Activated CD8-positive, alpha-beta memory T cell treated with anti-CD3 and anti-CD28 coated beads for 1 hour (primary cell): Measurements from ENCODE around the gene GSTA2.
"Not testable (repeated sequence)": the region's sequence is repeated elsewhere in the genome, so short reads cannot be mapped to it uniquely, and the experiment has no call there.

Source experiments
- DNase-seq, 2 donors: peaks; one replicate each; pipeline ENCODE4 v3.0.0-alpha.2; 2020; ENCODE audit warnings: low read depth in 1 of 2; ENCODE audit errors: extremely low read depth in 1 of 2

The GSTA2 gene

DNA sequence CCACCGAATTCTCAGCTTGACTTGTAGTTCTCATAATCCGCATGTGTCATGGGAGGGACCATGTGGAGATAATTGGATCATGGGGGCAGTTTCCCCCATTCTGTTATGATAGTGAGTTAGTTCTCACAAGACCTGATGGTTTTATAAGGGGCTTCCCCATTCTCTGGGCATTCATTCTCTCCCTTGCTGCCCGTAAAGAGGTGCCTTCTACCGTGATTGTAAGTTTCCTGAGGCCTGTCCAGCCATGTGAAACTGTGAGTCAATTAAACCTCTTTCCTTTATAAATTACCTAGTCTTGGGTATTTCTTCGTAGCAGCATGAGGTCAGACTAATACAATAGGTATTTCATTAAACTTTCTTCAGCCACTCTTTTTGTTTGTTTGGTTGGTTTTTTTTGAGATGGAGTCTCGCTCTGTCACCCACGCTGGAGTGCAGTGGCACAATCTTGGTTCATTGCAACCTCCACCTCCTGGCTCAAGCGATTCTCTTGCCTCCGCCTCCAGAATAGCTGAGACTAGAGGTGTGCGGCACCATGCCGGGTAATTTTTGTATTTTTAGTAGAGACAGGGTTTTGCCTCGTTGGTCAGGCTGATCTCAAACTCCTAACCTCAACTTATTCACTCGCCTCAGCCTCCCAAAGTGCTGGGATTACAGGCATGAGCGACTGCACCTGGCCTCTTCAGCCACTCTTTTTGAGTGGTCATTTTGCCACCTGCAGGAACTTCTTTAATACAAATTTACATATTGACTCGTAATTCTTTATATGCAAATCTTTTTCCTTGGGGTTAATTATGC, 36.3 kb downstream of the GSTA2 start:
- no peak for DNase-seq

DNA sequence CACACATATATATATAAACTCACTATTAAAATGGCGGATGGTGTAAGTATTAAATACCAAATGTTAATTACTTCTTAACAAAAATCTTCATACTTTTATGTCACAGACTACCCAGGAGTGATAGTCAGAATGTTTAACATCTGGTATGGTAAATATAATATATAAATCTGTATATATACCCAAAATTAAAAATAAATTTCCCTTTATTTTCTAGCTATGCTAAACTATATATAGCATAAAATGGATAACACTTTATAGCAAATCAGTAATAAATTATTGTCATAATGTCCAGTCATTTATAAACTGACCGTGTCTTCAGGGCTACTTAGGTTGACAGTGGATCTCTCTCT, 37.1 kb downstream of the GSTA2 start:
- no peak for DNase-seq

DNA sequence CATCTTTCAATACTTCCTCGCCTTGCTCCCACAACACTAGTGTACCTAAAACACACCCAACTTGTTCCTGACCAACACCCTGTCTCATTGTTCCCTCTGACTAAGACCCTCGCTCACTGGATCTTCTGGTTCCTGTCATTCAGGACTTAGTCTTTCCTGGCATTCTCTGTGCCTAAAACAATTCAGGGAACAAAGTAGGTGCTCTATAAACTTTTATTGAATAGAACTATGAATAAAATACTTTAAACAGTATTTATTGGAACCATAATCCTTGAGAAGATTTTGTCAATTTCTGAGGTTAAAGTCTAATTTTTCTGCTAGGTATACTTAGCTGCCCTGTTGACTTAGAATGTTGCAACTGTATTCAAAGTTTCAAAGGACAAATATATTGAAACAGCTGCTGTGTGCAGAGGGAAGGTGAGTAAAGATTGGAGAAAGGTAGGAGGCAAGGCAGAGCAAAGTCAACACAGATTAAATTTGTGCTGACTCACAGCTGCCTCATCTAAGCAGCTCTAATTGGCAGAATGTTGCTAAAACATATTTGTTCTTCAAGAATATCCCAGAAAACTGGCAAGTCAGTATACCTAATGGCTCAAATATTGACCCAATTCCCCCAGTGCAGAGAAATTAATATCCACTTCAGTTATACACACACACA, 37.6 kb downstream of the GSTA2 start:
- no peak for DNase-seq

DNA sequence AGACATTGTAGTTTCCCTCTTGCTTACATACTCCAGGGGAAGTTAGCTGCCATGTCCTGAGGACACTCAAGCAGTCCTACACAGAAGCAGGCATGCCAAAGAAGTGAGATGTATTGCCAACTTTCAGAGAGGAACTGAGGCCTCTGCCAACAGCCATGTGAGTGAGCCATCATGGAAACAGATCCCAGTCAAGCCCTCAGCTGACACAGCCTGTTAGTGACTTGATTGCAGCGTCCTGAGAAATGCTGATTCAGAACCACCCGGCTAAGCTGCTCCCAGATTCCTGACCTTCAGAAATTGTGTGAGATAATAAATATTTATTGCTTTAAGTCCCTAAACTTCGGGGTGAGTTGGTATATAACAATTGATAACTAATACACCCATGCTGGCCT, 38.1 kb downstream of the GSTA2 start:
- DNase-seq, result no peak

DNA sequence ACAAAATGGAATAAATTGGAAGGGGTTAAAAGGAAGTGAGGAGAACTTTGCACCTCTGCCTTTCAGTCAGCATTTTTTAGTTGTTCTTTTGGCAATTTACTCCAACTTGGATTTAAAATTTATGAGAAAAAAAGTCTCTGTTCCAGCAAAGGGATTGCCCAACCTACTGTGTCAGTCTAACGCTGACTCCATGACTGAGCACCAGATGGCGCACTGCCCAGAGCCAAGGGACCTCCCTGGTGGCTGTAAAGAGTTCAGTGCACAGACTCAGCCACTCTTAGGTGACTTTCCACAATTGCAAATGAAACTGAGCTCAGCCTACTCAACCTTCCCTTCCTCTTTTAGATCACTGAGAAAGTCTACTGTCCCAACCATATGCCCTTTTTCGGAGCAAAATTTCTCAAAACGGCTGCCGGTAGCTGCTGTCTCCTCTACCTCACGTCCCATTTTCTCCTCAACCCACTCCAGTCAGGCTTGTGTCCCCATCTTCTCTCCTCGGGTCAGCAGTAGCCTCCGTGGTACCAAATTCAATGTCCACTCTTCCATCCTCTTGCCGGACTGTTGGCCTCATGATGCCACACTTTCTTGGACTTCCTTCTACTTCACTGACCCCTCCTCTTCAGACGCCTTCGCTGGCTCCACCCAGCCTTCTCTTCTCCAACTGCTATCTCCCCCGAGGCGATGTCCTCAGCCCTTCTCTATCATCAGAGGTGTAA, 38.7 kb downstream of the GSTA2 start:
- DNase-seq, result peak; percentile 1 to 25

DNA sequence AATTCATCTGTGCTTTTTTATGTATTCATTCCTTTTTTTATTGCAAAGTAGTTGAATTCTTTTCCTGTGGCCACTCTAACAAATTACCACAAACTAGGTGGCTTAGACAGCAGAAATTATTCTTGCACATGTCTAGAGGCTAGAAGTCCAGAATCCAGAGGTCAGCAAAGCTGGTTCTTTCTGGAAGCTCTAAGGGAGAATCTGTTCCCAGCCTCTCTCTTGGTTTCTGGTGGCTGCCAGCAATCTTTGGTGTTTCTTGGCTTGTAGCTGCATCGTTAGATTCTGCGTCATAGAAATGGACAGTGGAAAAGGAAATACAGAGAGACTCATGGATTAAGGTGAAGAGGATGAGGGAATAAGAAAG, 39.3 kb downstream of the GSTA2 start:
- no peak for DNase-seq

DNA sequence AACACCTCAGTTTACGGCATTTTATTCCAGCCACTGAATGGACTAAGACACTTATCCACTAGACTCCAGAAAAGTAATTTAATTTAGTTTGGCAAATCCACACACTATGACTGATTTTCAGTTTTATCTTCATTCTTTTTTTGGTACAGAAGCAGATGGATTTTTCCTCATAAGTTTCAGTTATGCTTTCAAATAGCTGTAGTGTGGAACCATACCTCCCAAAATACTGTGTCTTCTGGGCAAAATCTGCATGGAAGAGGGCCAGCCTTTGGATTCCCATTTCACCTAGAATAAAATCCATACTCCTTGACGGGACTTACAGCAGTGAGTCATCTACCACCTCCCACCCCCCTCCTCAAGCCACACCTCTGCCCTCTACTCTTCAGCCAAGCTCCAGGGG, 43.0 kb downstream of the GSTA2 start:
- DNase-seq, result no peak

DNA sequence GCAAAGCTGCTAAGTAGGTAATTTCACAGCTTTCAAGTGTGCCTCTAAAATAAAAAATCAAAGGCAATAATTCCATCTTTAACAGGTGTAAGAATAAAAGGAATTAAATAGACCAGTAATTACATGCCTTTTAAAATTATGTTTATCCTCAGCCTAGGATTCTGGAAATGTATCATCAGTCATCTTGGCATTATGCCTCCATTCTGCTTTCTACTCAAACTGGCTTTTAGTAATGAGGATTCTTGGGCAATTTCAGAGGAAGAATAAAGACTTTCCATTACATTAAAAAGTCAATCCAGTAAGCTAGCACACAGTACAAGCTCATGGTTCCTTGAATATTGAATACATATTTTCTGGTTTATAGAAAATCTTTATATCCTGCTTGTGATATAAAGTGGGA, 44.7 kb downstream of the GSTA2 start:
- no peak for DNase-seq

DNA sequence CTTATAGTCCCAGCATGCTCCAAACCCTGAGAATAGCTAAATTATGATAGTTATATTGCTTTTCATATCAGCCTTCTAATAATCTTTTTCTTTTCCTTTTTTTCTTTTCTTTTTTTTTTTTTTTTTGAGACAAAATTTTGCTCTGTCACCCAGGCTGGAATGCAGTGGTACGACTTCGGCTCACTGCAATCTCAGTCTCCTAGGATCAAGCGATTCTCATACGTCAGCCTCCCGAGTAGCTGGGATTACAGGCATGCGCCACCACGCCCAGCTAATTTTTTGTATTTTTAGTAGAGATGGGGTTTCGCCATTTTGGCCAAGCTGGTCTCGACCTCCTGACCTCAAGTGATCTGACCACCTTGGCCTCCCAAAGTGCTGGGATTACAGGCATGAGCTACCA, 48.5 kb downstream of the GSTA2 start:
- not testable (repeated sequence) for DNase-seq

DNA sequence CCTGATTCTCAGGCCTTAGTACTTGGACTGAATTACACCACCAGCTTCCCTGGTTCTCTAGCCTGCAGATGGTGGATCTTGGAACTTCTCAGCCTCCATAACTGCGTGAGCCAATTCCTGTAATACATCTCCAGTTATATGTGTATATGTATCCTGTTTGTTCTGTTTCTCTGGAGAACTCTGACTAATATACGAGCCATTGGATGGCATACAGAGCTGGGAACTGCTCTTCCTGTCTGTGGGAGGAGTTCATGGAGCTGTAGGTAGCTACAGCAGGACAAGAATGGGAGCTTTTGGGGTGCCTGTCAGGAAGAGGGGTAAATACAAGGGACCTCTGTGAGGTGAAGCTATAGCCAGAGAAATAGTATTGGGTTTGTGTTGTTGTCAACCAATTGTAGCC, 51.1 kb downstream of the GSTA2 start:
- no peak for DNase-seq

DNA sequence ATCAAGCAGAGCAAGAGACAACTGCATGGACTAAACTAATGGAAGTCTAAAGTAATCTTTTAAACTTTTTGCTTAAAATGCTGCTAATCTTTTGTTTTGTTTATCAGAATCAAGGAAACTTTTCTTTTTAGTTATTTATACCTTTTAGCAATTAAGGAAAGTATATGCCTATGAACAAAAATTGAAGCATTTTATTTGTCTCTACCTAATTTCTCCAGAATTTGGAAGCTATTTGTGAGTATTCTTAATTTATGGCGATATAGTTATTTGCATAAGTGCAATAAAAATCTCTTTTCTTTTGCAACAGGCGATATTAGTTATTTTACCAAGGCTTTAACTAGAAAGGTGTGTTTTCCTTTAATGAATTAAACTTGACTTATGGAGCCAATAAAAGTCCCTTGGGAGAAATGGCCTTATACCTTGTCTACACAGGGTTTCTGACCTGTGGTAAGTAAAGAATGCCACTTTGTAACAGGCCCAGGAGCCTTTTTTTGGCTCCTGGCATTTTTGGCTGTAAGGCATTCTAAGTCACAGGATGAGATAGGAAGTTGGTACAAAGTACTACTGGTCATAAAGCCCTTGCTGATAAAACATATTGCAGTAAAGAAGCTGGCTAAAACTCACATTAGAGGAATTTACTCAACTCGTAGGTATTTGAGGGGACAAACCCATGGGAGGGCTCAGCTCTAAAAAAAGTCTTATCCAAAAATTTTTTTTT, 55.2 kb downstream of the GSTA2 start:
- DNase-seq, result no peak

DNA sequence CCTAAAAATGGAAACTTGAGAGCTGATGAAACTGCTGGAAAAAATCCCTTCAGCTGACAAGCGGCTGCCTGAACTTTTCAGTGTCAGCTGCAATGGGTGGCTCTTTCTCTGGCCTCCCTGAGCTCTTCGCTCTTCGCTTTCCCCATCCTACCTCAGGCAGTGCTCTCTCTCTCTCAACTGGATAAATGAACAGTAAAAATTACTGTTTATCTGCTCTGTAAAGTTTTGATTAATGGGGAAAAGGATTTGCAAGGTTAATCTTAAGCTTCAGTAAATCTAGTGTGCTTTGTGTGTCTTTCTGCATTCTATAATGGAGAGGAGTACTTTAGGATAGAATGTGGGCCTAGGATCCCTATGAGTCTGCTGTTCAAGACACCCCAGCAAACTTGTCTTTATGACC, 57.3 kb downstream of the GSTA2 start:
- DNase-seq, result no peak

DNA sequence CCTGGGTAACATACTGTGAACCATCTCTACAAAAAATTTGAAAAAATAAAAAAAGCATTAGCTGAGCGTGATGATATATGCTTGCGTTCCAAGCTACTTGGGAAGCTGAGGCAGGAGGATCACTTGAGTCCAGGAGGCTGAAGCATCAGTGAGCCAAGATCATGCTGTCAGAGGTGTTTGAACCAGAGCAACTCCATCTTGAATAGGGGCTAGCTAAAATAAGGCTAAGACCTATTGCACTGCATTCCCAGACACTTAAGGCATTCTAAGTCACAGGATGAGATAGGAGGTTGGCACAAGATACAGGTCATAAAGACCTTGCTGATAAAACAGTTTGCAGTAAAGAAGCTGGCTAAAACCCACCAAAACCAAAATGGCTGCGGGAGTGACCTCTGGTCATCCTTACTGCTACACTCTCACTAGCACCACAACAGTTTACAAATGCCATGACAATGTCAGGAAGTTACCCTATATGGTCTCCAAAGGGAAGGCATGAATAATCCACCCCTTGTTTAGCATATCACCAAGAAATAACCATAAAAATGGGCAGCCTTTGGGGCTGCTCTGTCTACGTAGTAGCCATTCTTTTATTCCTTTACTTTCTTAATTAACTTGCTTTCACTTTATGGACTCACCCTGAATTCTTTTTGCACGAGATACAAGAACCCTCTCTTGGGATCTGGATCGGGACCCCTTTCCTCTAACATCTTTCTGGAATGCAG, 58.3 kb downstream of the GSTA2 start:
- not testable (repeated sequence) for DNase-seq

DNA sequence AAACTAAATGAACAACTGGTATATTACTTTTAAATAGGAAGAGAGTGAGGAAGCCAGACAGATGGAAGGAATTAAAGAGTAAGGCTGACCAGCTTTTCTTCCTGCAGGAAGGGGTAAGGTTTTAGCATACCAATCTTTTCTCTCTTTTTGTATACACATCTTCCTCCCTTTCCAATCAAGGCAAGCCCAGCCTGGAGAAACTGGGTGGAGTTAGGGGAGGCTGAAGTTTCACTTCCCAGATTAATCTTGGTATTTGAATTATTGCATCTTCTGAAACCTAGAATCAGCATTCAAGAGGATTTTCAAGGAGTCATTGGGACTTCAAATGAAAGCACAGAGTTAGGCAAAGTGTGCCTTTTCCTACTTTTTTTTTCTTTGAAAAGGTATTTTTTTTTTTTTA, 59.2 kb downstream of the GSTA2 start:
- no peak for DNase-seq
